ENCODE results near the gene TRIM38.

Gene TRIM38

GRCh38 chr6:26025047-26025893 is 62.7 kb downstream of the TRIM38 start:
- DNase-seq (ENCODE audit: low read depth in 2 of 2, low spot score in 1 of 2) = no peak

- DNase-seq (ENCODE audit: low read depth in 2 of 2, low spot score in 1 of 2) = peak in 1 of 2 donors; percentile 83
Measured at GRCh38 chr6:26025894-26026832, 63.6 kb downstream of the TRIM38 start.

- peak in 1 of 2 donors; percentile 76 for DNase-seq (ENCODE audit: low read depth in 2 of 2, low spot score in 1 of 2)
Measured at GRCh38 chr6:26026833-26027490, 64.4 kb downstream of the TRIM38 start.

GRCh38 chr6:26027491-26028211 is 65.0 kb downstream of the TRIM38 start:
- no peak for DNase-seq (ENCODE audit: low read depth in 2 of 2, low spot score in 1 of 2)

GRCh38 chr6:26028212-26028745 is 65.7 kb downstream of the TRIM38 start:
- DNase-seq (ENCODE audit: low read depth in 2 of 2, low spot score in 1 of 2) = no peak

- DNase-seq (ENCODE audit: low read depth in 2 of 2, low spot score in 1 of 2) = no peak
Measured at GRCh38 chr6:26028746-26029569, 66.4 kb downstream of the TRIM38 start.

- DNase-seq (ENCODE audit: low read depth in 2 of 2, low spot score in 1 of 2) = no peak
Measured at GRCh38 chr6:26029570-26029856, 66.9 kb downstream of the TRIM38 start.

GRCh38 chr6:26029857-26030653 is 67.5 kb downstream of the TRIM38 start:
- no peak for DNase-seq (ENCODE audit: low read depth in 2 of 2, low spot score in 1 of 2)

GRCh38 chr6:26030716-26031115 is 68.1 kb downstream of the TRIM38 start:
- no peak for DNase-seq (ENCODE audit: low read depth in 2 of 2, low spot score in 1 of 2)

- DNase-seq (ENCODE audit: low read depth in 2 of 2, low spot score in 1 of 2) = no peak
Measured at GRCh38 chr6:26031151-26031594, 68.6 kb downstream of the TRIM38 start.

- no peak for DNase-seq (ENCODE audit: low read depth in 2 of 2, low spot score in 1 of 2)
Measured at GRCh38 chr6:26031595-26032339, 69.2 kb downstream of the TRIM38 start.

GRCh38 chr6:26032340-26033084 is 69.9 kb downstream of the TRIM38 start:
- no peak for DNase-seq (ENCODE audit: low read depth in 2 of 2, low spot score in 1 of 2)

GRCh38 chr6:26033085-26033940 is 70.7 kb downstream of the TRIM38 start:
- no peak for DNase-seq (ENCODE audit: low read depth in 2 of 2, low spot score in 1 of 2)

- no peak for DNase-seq (ENCODE audit: low read depth in 2 of 2, low spot score in 1 of 2)
Measured at GRCh38 chr6:26033941-26034354, 71.3 kb downstream of the TRIM38 start.

GRCh38 chr6:26034905-26035304 is 72.3 kb downstream of the TRIM38 start:
- DNase-seq (ENCODE audit: low read depth in 2 of 2, low spot score in 1 of 2) = no peak

Data from stimulated activated CD8-positive, alpha-beta memory T cell treated with anti-CD3 and anti-CD28 coated beads, Interleukin-4, amount 100 ng/mL, for 1 hour (primary cell).